NCI-H748 (cell line): Measurements from ENCODE around the gene NTSR1.

Source experiments
- DNase-seq: peaks from one replicate; lab custom pipeline; 2025; ENCODE audit not compliant: unreplicated experiment; lab: John Stamatoyannopoulos, UW

NTSR1 gene

DNA sequence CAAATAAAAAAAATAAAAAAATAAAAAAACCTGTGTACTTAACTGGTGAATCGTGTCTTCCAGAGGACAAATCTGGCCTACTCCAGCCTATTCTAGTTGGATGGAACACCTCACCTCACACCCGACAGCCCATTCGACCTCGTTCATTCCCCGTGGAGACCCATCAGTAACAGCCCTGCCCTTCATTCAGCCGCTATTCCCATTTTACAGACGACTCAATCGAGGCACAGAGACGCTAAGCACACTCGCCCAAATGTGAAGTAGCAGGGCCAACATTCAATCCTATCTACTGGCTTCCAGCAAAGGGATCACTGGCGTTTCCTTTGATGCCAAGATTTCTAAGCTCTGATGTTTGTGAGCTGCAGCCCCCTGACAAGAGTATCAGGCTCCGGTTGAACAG, 1.8 kb upstream of the NTSR1 start:
- no peak for DNase-seq

DNA sequence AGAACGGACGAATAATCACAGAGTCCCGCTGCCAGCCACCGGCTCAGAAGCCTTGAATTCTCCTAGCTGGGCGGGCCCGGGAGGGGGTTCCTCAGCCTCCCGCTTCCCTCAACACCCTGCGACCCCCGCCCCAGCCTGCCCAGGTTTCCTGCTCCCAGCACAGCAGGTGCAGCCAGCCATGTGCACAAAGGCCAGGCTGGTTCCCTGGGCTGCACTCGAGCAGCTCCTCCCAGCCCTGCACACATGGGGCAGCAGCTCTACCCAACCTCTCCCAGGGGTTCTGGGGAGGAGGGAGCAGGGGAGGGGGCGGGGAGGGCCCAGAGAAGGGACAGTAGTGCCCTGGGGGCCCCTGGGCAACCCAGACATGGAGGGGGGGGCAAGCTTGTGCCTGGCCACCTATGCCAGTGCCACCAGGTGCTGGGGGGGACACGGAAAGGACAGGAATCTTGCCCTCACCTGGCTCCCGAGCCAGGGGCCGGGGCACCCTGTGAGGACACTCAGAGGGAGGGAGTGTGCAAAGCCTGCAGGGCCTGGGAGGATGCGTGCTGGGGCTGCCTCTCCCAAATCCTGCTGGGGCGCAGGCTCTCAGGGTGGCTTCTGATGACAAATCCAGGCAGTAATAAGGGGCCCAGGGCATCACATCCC, 1.2 kb upstream of the NTSR1 start:
- DNase-seq = no peak

DNA sequence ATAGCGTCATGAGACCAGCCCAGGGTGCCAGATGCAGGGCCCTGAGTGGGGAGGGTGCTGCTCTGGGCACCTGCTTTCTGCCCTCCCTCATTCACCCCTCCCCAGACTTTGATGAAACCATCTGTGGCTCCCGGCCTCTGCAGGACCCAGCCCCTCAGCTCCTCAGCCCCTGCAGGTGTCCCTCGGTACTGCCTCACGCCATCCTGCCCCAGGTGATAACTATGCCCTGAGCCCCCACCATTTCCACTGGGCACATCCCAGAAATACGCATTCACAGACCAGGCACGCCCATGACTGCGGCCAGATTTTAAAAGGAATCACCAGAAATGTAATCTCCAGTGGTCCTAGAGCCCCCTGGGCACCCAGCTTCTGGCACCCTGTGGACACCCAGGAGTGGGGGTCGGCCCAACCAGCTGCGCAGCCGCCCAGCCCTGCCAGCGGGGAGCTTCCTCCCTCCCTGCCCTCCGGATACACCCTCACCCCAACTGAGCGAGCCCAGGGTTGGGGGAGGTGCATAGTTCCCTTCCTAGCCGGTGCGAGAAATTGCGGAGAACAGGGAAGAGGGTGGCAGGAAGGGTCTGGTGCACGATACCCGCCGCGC, 615 bp upstream of the NTSR1 start:
- peak; percentile 48 for DNase-seq

DNA sequence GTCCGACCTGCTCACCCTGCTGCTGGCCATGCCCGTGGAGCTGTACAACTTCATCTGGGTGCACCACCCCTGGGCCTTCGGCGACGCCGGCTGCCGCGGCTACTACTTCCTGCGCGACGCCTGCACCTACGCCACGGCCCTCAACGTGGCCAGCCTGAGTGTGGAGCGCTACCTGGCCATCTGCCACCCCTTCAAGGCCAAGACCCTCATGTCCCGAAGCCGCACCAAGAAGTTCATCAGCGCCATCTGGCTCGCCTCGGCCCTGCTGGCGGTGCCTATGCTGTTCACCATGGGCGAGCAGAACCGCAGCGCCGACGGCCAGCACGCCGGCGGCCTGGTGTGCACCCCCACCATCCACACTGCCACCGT, 885 bp downstream of the NTSR1 start:
- no peak for DNase-seq

DNA sequence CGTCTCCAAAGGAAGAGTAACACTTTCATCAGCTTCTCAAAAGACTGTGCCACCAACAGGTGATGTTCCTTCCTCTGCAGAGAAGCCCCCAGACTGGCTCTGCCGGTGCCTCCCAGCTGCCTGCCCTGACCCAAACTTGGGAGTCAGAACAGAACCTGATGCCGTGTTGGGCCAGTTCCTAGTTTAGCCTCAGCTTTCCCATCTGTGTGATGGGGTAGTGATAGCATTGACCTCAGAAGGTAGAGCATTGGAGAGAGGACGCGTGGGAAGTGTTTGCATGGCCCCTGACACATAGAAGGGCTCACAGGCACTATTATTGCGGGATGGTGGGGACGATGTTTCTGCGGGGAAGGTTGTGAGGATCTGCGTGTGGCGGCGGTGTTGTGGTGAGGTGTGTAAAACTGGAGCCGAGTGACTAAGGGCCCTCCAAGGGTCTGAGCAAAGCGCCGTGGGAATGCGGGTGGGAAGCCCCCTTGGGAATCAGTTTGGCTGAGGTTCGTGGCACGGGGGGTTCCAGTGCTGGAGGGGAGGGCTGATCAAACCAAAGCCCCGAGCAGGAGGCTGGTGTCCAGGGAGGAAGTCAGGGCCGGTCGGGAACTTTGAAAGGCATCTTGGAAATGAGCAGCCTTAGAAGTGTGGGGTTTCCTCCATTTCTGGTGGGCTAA, 1.7 kb downstream of the NTSR1 start:
- no peak for DNase-seq

DNA sequence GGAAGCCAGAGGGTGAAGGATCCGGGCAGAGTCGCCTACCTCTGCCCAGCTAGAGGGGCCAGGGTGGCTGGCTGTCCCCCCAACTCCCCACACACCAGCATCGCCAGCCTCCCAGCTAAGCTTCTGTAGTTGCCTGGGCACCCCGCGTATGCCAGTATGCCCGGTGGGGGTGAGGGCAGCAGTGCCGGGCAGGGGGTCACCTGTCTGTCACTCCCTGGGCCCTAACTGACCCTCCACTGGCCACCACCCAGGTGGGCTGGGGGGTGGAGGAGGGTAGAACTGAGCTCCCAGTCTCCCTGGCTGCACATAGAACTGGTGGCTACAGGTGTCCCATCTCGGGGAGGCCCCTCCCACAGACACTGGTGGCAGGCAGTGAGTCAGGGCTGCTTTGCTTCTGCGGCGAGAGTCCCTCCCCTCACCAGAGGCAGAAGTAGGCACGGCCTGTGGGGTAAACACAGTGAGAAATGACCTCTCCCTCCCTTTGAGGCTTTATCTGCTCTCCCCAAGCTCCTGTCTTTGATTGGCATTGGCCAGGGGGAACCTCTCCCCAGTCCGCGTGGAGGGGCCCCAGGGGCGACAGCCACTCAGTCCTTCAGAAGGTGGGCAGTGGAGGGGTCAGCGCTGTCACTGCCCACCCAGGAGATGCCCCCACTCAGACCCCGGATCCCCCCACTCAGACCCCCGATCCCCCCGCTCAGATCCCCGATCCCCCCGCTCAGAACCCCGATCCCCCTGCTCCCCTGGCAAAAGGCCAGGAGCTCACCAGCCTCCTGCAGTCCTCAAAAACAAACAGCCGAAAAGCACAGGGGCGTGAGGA, 2.5 kb downstream of the NTSR1 start:
- DNase-seq = peak; percentile 27

DNA sequence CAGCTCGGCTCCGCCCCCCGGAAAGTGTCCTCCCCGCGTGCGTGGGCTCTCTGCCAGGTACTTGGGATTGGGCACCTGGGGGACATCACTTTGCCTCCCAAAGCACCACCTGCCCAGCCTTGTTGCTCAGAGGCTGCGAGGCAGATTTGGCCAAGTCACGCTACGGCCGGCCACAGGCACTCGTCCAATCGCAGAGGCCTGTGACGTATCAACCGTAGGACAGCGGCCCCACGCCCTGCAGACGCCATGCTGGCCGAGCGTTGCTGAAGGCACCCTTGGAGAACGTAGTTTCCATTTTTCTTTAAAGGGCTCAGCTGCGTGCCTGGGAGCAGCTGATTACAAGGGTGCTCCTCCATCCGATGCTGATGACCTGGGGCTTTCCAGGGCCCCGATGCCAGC, 3.1 kb downstream of the NTSR1 start:
- DNase-seq = peak; percentile 82

DNA sequence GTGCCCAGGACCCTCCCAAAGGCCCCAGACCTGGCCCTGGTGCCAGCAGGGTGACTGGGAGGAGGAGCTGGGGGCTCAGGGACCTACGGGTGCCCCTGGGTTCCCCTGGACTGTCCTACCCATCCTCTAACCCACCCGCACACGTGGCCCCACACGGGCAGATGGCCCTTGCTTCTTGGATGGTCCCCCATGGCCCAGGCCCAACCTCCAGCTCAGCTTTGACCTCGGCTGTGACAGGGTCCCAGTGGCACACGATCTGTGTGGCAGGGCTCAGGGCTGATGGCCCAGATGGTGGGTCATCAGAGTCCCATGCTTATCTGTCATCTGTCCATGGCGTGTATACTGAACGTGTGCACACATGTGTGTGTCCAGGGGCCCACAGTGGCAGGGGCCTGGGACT, 4.0 kb downstream of the NTSR1 start:
- DNase-seq = no peak

DNA sequence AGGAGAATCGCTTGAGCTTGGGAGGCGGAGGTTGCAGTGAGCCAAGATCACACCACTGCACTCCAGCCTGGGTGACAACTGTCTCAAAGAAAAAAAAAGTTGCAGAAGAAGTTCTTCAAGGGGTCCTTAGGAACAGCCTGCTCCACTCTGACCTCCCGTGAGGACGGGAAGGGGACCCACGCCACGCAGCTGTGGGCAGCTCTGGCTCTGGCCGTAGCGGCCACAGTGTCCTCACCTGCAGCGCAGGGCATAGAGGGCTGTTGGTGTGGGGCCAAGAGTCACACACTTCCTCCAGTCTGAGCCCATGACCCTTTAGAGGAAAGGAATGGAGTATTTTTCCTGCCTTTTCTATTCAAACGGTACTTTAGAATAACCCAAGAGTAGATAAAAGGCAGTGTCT, 5.4 kb downstream of the NTSR1 start:
- DNase-seq = no peak

DNA sequence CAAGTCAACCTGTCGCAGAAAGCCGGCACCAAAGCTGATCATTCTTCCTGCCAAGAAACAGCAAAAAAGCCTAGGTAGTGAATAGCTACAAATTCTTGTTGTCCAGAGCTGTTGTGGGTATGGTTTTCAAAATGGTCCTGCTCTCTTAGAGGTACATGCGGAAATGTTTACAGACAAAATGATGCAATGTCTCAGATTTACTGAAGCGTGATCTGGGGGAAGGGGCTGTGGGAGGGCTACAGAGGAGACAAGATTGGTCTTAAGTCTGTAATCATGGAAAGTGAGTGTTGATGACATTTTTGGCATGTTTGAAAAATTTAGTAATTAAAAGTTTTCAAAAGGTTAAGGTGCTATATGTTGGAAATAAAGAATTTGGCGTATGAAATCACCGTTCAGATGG, 6.2 kb downstream of the NTSR1 start:
- DNase-seq = no peak

DNA sequence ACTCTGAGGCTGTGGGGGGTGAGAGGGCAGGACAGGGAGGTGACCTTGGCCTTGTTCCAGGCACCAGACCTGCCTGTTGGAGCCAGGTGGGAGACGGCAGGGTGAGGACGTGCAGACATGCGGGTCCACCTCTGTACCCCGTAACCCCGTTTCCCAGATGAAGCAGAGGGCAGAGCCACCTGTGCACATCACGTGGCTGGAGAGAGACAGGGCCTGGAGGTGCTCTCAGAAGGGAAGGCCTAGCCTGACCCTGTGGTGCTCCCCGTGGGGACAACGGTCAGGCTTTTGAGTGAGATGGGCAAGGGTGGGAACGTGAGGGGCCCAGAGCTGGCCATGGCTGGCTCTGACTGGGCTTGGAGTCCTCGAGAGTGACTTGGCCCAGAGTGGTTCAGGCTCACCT, 6.6 kb downstream of the NTSR1 start:
- no peak for DNase-seq

DNA sequence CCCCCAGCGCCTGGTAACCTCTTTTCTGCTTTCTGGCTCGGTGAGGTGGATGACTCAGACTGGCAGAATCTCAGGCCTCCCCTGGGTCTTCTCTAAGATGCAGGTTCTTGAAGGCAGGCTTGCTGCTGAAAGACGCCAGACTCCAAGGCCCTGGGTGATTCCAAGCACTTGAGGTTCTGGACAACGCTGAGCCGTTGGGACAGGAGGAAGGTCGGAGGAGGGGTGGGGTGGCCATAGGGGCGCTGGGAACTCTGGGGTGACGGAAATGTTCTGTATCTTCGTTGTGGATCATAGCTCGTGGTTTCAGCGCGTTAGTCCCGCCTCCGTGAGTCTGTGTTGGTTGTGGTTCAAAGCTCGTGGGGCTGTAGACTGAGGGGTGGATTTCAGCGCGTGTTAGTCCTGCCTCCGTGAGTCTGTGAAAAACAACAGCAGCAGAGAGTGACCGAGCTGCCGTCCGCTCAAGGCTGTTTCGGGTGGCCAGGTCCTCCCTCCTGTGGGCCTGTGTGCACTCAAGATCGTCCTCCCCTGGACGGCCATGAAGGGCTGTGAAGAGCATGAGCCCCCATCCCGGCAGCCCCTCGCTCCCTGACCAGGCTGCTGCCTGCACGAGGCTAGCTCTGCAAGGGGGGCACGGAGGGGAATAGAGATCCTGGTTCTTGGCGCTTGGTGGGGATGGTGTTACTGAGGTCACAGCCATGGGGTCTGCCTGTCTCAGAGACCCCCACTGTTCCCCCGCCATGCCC, 7.7 kb downstream of the NTSR1 start:
- no peak for DNase-seq

DNA sequence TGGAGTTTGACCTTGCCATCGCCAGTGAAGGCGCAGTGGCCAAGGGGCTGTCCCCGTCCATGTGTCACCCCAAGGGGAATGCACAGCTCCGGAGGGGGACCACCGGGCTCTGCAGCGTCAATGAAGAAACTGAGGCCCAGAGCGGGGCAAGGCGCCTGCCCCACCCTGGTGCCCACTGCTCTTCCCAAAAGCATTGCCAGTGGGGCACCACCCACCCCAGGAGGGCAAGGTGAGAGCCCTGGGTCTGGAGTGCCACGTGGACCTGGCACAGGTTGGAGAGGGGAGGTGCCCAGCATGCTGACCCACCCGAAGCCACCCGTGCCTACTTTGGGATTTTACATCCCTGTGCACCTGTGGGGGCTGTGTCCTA, 8.3 kb downstream of the NTSR1 start:
- DNase-seq = no peak

DNA sequence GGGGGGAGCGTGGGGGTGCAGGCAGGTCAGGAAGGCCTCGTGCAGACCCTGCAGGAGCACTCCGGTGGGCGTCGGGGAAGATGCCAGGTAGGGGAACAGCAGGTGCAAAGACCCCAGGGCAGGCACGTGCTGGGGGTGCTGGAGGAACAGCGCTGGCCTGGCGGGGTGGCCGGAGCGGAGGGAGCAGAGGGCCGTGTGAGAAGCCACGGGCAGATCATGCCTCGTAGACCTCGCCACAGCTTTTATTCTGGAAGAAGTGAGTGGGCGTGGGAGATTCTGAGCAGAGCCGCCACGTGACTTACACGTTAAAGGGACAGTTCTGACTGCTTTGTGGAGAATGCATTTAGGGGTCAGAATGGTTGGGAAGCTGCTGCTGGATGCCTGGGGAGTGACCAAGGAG, 9.3 kb downstream of the NTSR1 start:
- DNase-seq = no peak

DNA sequence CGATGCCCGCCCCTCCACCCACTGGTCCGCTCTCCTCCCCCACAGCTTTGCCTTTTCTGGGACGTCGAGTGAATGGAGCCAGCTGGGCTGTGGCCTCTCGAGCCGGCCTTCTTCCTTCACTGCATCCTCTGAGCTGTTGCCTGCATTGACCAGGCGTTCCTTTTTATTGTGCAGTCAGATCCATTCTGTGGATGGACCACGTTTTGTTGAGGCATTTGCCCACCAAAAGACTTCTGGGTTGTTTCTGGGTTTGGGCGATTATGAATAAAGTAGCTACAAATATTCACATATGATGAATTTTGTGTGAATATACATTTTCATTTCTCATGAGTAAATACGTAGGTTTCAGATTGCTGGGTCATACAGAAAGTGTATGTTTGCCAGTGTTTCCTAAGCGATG, 9.9 kb downstream of the NTSR1 start:
- no peak for DNase-seq

DNA sequence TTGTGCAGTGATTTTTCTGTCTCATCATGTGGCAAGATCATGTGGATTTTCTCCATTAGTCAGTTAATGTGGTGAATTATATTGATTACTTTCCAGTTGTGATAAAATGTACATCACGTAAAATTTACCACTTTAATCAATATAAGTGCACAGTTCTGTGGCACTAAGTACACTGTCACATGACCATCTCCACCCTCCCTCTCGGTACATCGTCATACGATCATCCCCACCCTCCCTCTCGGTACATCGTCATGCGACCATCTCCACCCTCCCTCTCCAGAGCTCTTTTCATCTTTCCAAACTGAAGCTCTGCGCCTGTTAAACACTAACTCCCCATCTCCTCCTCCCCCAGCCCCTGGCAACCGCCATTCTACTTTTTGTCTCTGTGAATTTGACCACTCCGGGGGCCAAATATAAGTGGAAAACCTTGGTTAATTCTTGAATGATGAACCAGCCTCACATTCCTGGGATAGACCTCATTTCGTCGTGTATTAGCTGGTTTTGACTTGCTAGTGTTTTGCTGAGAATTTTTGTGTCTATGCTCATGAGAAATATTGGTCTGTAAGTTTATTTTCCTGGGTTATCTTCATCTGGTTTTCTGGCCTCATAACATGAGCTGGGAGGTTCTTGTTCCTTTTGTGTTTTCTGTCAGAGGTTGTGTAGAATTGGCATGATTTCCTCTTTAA, 10.8 kb downstream of the NTSR1 start:
- no peak for DNase-seq

DNA sequence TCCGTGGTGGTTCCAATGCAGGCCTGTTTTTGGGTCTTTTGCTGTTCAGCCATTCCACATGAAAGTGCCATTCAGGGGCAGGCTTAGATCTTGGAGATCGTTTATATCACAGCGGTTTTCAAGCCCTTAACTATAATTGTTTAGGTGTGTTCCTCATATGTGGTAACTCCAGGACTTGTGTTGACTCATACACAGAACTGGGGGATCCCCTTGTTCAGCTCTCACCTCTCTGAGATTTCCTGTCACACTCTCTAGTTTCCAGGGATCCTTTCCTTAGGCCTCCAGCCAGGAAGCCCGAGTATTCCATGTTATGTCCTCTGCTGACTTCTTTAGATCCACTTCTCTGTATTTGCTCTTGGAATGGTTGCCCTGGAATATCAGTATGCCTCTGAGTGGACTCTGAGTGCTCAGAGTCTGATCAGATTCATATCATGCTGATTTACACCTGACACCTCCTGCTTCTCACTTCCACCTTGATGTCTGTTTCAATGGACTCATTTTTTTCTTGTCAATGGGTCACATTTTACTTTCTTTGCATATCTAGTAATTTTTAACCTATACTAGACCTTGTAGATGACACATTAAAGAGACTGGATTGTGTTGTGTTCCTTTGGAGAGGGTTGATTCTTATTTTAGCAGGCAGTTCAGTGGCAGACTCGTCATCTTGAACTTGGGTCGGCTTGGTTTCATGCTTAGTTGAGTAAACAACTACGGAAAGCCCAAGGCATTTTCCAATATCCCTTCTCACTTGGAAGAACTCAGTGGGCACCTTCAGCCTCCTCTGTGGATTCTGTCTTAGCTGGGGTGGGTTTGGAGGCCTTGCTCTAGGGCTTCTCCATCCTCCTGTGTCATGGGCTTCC, 13.1 kb downstream of the NTSR1 start:
- DNase-seq = no peak

DNA sequence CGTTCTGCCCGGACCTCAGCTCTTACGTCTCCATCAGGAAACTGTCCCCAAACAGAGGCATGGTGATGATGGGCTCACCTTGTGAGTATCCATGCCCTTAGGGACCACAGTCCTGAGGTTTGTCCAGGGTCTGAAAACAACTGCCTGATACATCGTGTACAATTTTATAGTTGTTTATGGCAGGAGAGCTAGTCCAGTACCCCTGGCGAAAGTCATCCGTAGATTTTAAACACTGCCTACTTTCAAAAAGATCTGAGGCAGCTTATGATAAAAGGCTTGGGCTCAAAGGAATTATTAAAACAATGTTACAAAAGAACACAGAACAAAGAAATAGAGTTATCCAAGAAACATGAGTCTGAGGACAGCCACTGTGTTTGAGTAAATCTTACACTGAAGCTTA, 14.0 kb downstream of the NTSR1 start:
- DNase-seq = no peak

DNA sequence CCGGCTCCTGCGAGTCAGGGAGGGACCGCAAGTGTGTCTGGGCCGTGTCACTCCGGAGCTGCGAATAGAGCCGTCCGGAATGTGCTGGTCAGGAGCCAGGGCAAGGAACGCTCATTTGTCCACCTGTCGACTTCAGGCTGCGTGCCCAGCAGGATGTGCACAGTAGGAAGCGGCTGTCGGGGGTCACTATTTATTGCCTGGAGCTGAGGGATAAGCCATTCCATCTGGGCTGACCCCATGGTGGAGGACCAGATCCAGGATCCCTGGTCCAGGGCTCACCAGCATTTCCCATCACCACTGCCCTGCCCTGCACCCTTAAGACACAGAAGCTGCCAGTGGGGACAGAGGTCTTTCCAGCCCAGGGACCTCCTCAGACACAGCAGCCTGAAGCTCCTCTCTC, 14.7 kb downstream of the NTSR1 start:
- no peak for DNase-seq
